Stromal cell of bone marrow (primary cell): Measurements from ENCODE around the gene SRSF3.
"Not testable (repeated sequence)": the region's sequence is repeated elsewhere in the genome, so short reads cannot be mapped to it uniquely, and the experiment has no call there.

ENCODE experiments used
- DNase-seq: peaks from one replicate; pipeline ENCODE4 v3.0.0-alpha.2; 2012; ENCODE audit warnings: low read depth

SRSF3 gene

GRCh38 chr6:36605143-36605542 lies 11.0 kb downstream of the SRSF3 start:
- DNase-seq, result no peak

DNA sequence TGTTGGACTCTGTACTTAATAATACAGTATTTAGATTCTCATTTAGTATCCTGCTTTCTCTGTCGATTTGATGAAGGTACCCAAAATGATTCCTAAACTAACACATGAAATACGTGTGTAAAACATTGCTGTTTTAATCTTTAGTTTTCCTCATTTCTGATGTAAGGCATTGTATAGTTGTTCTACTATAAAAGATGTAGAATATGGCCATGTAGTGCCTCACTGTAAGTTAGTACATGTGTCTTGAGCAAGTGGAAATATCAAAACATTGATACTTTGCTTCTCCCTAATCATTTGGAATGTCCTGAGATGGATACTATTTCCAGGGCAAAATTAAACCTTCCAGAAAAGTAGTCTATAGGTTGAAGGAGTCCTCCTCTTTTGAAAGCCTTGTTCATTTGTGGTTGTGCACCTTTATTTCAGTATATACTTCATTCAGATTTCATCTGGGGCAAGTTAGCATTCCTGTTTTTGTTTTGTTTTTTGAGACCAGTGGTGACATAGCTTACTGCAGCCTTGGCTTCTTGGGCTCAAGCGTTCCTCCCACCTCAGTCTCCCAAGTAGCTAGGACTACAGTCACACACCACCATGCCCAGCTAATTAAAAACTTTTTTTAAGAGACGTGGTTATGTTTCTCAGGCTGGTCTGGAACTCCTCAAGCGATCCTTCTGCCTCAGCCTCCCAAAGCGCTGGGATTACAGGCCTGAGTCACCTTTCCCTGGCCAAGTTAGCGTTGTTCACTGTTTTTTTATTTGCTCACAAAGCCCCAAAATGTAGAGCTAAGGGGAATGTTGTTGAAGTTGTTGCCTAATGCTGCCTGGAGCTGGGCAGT lies 11.6 kb downstream of the SRSF3 start:
- DNase-seq, result no peak

DNA sequence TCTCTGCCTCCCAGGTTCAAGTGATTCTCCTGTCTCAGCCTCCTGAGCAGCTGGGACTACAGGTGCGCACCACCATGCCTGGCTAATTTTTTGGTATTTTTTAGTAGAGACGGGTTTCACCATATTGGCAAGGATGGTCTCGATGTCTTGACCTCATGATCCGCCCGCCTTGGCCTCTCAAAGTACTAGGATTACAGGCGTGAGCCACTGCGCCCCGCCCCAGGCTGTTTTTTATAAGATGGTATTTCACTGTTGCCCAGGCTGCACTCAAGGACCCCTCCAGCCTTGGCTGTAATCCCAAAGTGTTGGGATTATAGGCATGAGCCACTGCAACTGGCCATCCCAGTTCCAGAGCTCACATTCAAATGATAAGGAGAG lies 13.1 kb downstream of the SRSF3 start:
- not testable (repeated sequence) for DNase-seq

- no peak for DNase-seq
Observed at GRCh38 chr6:36607683-36608386, 13.7 kb downstream of the SRSF3 start.

DNA sequence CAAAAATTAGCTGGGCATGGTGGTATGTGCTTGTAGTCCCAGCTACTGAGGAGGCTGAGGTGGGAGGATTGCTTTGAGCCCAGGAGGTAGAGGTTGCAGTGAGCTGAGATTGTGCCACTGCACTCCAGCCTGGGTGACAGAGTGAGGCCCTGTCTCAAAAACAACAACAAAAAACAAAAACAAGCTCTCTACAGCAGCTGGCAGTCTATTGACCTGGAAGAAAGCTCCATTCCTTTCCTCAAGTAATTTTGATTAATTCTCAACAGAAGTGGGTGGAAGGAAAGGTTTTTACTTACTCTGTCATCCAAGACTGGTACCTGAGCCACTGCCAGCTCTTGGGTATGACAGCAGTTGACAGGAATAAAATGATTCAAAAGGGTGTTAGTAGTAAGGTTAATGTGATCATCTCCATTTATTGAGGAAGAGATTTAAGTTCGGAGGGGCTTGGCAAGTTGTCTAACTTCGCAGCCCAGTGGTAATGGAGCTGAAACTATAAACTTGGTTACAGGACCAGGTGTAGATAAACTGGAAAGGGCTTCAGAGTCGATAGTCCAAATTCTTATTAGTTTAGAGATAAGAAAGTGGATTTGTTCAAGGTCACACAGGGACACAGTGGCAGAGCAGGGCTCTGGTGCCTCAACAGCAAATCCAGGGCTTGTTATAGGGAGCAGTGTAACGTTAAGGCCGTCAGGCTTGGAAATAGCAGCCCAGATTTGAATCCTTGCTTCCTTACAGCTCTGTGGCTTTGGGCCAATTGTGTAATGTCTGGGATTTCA lies 14.8 kb downstream of the SRSF3 start:
- no peak for DNase-seq

DNA sequence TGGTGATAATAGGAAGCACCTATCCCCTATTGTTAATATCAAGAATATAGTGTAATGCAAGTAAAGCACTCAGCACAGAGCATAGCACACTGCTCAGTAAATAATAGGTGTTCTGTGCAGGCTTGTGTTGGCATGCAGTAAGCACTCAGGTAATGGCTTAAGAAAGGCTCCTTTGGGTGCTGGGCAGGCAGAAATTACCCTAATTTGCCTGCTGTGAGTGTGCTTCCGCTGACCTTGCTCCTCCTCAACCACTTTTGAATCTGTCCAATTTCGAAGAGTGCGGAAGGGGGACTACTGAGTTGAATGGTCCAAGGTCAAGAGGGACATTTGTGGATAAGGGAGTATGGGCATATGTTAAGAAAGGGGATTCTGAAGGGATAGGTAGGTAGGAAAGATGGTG lies 15.4 kb downstream of the SRSF3 start:
- DNase-seq, result no peak

DNA sequence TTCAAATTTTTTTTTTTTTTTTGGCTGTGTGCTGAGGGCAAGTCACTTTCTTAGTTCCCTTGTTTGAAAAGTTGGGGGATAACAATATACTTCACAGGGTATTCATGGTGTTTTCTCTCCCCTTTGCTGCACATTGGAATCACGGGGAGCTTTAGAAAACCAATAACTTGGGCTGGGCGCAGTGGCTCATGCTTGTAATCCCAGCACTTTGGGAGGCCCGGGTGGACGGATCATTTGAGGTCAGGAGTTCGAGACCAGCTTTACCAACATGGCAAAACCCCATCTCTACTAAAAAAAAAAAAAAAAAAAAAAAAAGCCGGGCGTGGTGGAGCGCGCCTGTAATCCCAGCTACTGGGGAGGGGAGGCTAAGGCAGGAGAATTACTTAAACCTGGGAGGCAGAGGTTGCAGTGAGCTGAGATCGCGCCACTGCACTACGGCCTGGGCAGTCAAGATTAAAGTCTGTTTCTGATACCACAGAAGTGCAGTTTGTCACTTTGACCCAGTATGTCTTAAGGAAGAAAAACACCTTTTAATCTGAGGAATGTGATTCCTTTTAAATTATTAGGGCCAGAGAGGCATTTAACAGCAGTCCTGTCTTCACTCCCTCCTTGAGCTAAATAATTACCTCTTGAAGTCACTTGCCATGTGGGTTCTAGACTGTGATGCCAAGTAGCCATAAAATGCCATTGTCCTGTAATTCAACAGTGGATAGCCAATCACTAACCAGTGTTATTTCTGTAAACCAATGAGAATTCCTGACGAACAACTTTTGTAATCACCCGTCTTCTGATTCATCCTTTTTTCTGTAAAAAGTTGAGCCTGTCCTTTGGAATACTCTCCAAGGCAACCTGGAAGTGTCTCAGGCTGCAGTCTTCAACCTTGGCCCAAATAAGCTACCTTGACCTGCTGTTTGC lies 16.1 kb downstream of the SRSF3 start:
- no peak for DNase-seq

- DNase-seq, result no peak
Observed at GRCh38 chr6:36610956-36611336, 16.8 kb downstream of the SRSF3 start.

GRCh38 chr6:36611679-36612078 lies 17.5 kb downstream of the SRSF3 start:
- DNase-seq, result not testable (repeated sequence)

GRCh38 chr6:36612101-36612625 lies 18.0 kb downstream of the SRSF3 start:
- DNase-seq, result no peak

DNA sequence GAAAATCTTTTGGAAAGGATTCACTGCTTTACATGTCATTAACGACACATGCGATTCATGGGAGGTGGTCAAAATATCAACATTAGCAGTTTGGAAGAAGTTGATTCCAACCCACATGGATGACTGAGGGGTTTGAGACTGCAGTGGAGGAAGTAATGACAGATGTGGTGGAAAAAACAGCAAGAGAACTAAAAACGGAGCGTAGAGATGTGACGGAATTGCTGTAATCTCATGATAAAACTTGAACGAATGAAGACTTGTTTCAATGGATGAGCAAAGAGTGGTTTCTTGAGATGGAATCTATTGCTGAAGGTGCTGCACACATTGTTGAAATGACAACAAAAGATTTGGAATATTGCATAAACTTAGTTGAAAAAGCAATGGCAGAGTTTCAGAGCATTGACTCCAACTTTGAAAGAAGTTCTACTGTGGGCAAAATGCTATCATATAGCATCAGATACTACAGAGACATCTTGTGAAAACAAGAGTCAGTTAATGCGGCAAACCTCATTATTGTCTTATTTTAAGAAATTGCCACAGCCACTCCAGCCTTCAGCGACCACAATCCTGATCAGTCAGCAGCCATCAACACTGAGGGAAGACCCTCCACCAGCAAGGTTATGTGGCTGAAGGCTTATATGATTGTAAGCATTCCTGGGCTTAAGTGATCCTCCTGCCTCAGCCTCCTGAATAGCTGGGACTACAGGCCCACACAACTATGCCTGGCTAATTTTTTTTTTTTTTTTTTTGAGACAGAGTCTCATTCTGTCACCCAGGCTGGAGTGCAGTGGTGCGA lies 19.2 kb downstream of the SRSF3 start:
- no peak for DNase-seq

DNA sequence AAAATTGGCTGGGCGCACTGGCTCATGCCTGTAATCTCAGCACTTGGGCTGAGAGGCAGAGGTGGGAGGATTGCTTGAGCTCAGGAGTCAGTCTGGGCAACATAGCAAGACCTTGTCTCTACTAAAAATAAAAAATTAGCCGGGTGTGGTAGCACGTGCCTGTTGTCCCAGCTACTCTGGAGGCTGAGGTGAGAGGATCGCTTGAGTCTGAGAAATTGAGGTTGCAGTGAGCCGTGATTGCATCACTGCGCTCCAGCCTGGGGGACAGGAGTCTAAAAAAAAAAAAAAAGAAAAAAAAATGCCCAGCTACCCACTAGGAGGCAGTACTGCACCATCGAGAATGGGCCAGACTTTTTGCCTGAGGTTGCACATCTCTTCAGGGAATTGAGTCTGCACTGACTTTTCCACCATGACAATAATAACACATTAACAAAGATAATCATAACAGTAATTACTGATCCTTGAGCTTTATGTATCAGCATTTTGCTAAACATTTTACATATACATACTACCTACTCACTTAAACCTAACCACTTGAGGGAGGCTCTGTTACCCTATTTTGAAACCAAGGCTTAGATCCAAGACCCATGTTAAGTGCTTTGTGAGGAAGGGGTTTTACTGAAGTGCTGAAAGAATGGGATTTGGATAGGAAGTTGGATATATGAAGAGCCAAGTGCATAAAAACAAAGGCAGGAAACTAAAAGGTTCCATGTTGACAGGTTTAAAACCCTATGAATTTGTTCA lies 21.0 kb downstream of the SRSF3 start:
- peak; percentile 47 for DNase-seq

DNA sequence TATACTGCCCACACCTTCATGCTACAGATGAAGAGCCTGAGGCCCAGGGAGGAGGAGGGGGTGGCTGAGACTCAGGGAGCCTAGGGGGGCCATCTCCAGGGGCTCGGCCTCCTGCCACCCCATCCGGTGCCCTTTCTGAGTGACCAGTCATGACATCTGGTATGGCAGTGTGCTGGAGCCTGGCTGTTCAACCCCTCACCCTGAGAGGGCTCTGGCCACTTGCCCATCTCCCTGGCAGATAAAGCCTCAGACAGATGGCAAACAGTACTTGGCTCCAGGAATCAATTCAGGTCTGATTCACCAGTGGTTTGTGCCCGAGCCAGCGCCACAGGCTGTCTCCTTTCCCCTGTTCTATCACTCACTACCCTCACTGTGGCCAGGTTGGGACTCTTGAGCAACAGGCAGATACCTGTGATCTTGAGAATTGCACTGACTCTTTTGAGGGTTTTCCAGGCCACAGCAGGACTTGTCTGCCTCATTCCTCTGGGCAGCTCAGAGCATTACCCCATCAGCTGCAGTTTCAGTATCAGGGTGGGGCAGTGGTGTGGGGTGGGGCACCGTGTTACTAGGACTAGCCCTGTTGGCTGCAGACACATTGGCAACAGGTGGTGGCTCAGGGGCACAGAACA lies 22.8 kb downstream of the SRSF3 start:
- no peak for DNase-seq

DNA sequence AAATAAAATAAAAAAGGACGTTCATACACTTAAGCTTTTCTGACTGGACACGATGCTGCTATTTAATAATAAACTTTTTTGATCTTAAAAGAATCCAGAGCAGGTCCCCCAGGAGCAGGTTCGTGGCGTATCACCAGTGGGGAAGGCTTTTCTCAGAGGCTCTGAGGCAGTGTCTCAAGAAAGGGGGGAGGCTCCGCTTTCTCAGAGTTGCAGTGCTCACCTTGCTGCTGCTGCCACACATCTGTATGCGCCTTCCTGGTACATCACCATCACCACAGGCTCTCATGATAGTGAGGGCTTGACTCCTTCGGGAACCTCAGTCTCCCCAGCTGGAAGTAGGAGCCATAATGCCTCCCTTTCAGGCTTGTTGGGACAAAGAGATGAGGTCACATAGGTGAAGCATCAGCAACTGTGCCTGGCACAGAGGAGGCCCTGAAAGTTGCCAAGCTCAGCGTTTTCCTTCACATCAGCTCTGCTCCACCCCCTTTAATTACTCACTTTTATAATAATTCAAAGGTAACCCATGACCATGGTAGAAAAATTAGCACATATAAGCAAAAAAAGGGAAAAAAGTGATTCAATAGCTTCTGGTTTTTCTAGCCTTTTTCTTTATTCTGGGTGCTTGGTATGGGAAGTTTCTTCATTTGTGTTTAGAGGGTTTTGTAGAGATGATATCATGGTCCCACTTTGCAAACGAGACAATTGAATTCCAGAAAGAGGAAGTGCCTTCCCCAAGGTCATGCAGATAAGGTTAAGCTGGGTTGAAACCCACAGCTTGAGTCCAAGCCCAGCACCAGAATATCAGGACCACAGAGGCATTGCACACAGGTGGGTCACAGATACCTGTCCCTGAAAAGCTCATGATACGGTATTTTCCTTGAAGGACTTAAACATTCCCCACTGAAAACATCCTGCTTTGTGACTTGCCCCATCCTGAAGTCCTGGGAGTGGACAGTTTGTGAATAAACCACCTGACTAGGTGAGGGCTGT lies 24.5 kb downstream of the SRSF3 start:
- no peak for DNase-seq

DNA sequence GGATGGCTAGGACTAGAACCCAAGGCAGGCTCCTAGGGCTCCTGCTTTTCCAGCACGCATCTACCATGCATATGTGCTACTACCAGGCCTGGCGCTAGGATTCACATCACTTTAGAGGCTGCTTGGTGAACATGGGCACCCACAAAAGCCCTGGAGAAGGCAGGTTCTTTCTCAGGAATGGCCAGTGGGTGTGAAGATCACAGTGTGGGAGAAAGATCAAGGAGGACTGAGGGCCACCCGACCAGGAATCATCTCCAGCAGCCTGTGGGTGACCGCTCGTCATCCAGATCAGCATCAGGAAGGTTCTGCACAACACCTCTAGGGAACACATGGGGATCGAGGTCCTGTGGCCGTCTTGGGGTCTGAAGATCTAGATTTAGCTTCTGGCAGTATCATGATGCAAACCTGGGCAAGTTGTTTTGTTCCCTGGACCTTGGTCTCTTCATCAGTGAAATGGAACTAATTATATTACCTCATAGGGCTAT lies 27.3 kb downstream of the SRSF3 start:
- DNase-seq, result no peak

DNA sequence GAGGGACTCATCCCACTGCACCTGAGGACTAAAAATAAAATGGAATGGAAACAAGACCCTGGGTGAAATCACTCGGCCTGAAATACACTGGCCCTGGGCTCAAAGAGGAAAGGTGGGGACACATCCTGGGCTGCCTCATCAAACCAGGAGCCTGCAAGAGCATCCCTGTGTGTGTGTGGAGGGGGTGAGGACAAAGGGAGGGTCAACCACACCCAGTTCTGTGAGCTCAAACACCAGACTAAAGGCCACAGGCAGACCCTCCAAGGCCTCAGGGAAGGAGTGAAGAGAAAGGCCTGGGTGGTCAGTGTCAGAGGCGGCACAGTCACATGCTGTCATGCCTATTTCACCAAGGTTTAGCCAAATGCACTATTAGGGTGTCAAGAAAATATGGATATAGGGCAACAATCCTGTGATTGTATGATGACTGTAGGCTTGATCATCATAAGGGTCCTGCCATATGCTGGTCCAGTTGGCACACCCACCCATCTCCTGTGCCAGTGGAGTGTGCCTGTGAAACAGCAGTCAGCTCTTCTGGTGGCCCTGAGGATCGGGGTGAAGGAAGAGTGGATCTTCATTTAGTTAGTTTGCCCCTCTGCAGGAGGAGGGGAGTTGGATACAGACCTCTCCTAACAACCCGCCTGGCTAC lies 28.9 kb downstream of the SRSF3 start:
- no peak for DNase-seq
